Lung (tissue), 12 donors: ENCODE results near the gene DCDC2. TPM values are rescaled to one million over a fixed set of nuclear protein-coding genes. Genes with fewer than 3 reads are reported as not detected.

Source experiments
- ATAC-seq: fragments of 200-7000 bp; cut with Tn5 transposase; one replicate; pipeline ENCODE4 v1.9.1; 2020; ENCODE audit warnings: moderate number of reproducible peaks; ENCODE audit not compliant: insufficient read depth, low FRiP score
- DNase-seq, 3 donors: peaks; one replicate each; pipeline ENCODE4 v3.0.0-alpha.2; 2013 to 2017
- H3K27ac ChIP-seq, 2 donors: one replicate each; pipeline ENCODE4 v1.5.1; 2013; ENCODE audit warnings: mild to moderate bottlenecking in 2 of 2, moderate library complexity in 2 of 2, control low read depth in 1 of 2, inconsistent platforms in 1 of 2, low read depth in 1 of 2, low read length in 1 of 2
- H3K27me3 ChIP-seq, 3 donors: one replicate each; pipeline ENCODE4 v1.5.1; 2013; ENCODE audit warnings: low read length in 2 of 3; ENCODE audit not compliant: control insufficient read depth in 3 of 3, insufficient read depth in 3 of 3
- H3K36me3 ChIP-seq, 4 donors: one replicate each; pipeline ENCODE4 v1.5.1; 2013; ENCODE audit warnings: low read length in 4 of 4, mild to moderate bottlenecking in 1 of 4, moderate library complexity in 1 of 4; ENCODE audit not compliant: control insufficient read depth in 4 of 4, insufficient read depth in 4 of 4
- H3K4me1 ChIP-seq, 5 donors: one replicate each; pipeline ENCODE4 v1.5.1; 2013; ENCODE audit warnings: low read length in 5 of 5, mild to moderate bottlenecking in 2 of 5, moderate library complexity in 1 of 5; ENCODE audit not compliant: control insufficient read depth in 5 of 5, insufficient read depth in 5 of 5
- H3K4me3 ChIP-seq: one replicate; pipeline ENCODE4 v1.5.1; 2013; ENCODE audit warnings: mild to moderate bottlenecking, control low read depth, moderate library complexity
- H3K9ac ChIP-seq, 2 donors: one replicate each; pipeline ENCODE4 v1.5.1; 2013; ENCODE audit warnings: low read length in 2 of 2, control low read depth in 1 of 2; ENCODE audit not compliant: insufficient read depth in 1 of 2
- H3K9me3 ChIP-seq, 4 donors: one replicate each; pipeline ENCODE4 v1.5.1; 2013; ENCODE audit warnings: low read length in 3 of 4, mild to moderate bottlenecking in 1 of 4, moderate library complexity in 1 of 4; ENCODE audit not compliant: control insufficient read depth in 4 of 4, insufficient read depth in 3 of 4
- WGBS, 2 donors: extraction: QIAGEN DNeasy Blood & Tissue Kit; methylation state at CpG; one replicate each; pipeline ENCODE4 v1.1.7; 2013; 5-methylcytosine and 5-hydroxymethylcytosine counted together
- polyA plus RNA-seq, 2 donors: library from polyadenylated mRNA; stranded (reverse); fragments of 200-250 nt; gene quantifications; one replicate each; pipeline ENCODE4 v1.2.1, GENCODE V29; 2013
- total RNA-seq, 2 donors: library from RNA; depleted of rRNA in 1 of 2; stranded (reverse); fragments of >200 nt in 1 of 2; gene quantifications; one replicate each; pipeline ENCODE4 v1.2.1, GENCODE V29; 2014 to 2021
- TF ChIP-seq, protein P1 (sequence below): IDR thresholded peaks from 2 replicates; pipeline ENCODE4 v1.5.1; 2012; ENCODE audit warnings: mild to moderate bottlenecking; ENCODE audit errors: control extremely low read depth, extremely low read depth
- donor health status: control.
- donor health status: control.
- donor health status: Bipolar disorder and iron deficiency.
- donor health status: healthy.
- donor health status: DM: yes; HTN: yes; CAD: no.

DCDC2 gene
- total and polyA plus RNA-seq, 4 donors, result 2.3 to 14.2 (median 6.2) TPM

DNA sequence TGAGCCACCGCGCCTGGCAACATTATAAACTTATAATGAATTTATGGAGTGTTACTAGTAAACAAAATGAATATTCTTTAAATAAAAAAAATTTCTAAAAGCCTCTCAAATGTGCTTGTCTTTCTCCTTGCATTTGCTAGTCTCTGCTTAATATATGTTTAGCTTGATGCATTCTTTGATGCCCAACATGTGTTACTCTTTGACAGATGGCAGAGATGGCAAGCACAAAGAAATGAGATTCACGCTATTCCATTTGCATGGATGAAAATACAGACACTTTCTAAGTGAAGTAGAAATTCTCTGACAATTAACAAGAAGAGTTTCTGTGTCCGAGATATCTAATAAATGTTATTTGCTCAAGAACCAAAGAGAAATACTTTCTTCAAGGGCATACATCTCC, 30.1 kb downstream of the DCDC2 start:
- 93 to 95% methylated on average over 4 of the region's 4 CpGs for WGBS, 2 donors
- no peak for DNase-seq

DNA sequence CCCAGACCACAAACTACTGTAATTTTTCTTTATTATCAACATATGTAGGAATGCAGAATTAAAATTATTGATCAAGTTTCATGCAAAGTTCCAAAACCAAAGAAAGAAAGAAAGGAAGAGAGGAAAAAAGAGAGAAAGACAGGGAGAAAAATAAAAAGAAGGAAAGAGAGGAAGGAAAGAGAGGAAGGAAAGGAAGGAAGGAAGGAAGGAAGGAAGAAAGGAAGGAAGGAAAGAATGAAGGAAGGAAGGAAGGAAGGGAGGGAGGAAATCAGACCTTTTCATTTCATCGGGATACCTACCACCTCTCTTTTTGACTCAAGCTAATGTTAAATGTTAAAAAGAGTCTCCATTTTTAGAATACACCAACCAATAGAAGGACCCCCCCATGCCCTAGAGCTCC, 31.9 kb downstream of the DCDC2 start:
- no peak for DNase-seq
- Histone ChIP-seq H3K27me3 (no peaks in the 10 kb centered on the region), H3K9ac (no peak overlapping the region), H3K9me3 (no peaks in the 10 kb centered on the region), H3K4me3 (no peak overlapping the region), H3K36me3 (no peaks in the 10 kb centered on the region), H3K27ac (no peak overlapping the region), H3K4me1 (peaks cover 0 to 9% (median 0%) of the 10 kb centered on the region in 5 donors)
- TF ChIP-seq, protein P1, sequence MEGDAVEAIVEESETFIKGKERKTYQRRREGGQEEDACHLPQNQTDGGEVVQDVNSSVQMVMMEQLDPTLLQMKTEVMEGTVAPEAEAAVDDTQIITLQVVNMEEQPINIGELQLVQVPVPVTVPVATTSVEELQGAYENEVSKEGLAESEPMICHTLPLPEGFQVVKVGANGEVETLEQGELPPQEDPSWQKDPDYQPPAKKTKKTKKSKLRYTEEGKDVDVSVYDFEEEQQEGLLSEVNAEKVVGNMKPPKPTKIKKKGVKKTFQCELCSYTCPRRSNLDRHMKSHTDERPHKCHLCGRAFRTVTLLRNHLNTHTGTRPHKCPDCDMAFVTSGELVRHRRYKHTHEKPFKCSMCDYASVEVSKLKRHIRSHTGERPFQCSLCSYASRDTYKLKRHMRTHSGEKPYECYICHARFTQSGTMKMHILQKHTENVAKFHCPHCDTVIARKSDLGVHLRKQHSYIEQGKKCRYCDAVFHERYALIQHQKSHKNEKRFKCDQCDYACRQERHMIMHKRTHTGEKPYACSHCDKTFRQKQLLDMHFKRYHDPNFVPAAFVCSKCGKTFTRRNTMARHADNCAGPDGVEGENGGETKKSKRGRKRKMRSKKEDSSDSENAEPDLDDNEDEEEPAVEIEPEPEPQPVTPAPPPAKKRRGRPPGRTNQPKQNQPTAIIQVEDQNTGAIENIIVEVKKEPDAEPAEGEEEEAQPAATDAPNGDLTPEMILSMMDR, result no peak
- ATAC-seq, result no peak
- WGBS, 2 donors, result 58 to 68% methylated on average over 1 of the region's 1 CpG

More for the DNA sequence above, 30.1 kb downstream of the DCDC2 start:
- no peak overlapping the region for H3K27ac ChIP-seq
- H3K4me1 ChIP-seq, result peaks cover 0 to 9% (median 0%) of the 10 kb centered on the region in 5 donors
- H3K36me3 ChIP-seq, result no peaks in the 10 kb centered on the region
- H3K4me3 ChIP-seq, result no peak overlapping the region
- no peaks in the 10 kb centered on the region for H3K9me3 ChIP-seq
- TF ChIP-seq, protein P1, result no peak
- no peak overlapping the region for H3K9ac ChIP-seq
- H3K27me3 ChIP-seq, result no peaks in the 10 kb centered on the region
- no peak for ATAC-seq

DNA sequence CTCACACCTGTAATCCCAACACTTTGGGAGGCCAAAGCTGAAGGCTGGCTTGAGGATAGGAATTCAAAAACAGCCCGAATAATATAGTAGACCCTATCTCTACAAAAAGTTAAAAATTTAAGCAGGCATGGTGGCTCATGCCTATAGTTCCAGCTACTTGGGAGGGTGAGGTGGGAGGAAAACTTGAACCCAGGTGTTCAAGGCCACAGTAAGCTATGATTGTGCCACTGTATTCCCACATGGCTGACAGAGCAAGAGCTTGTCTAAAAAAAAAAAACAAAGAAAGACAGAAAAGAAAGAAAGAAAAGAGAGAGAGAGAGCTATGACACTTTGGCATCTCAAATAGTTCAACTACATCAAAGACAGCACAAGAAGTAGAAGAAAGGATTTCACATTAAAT, 33.2 kb downstream of the DCDC2 start:
- Histone ChIP-seq H3K9ac (no peak overlapping the region), H3K27ac (no peak overlapping the region), H3K4me1 (peaks cover 0 to 4% (median 0%) of the 10 kb centered on the region in 5 donors), H3K36me3 (no peaks in the 10 kb centered on the region), H3K4me3 (no peak overlapping the region), H3K27me3 (no peaks in the 10 kb centered on the region), H3K9me3 (no peaks in the 10 kb centered on the region)
- 88 to 96% methylated on average over 1 of the region's 1 CpG for WGBS, 2 donors
- TF ChIP-seq, protein P1, result no peak
- DNase-seq (no peak), ATAC-seq (no peak)
